ENCODE data around the gene CEP57L1.
"Not testable (repeated sequence)": the region's sequence is repeated elsewhere in the genome, so short reads cannot be mapped to it uniquely, and the experiment has no call there.

CEP57L1 gene

GRCh38 chr6:109125504-109125903 is 30.2 kb downstream of the CEP57L1 start:
- TF ChIP-seq POLR2A (IDR thresholded peaks at IDR 0.05; ENCODE audit: extremely low read depth, insufficient read length): no peak
- no peak for TF ChIP-seq CTCF (IDR thresholded peaks at IDR 0.05; ENCODE audit: low read depth, low read length)
- no peak overlapping the region for H3K4me3 ChIP-seq (ENCODE audit: low read depth, low read length)
- DNase-seq (ENCODE audit: low read depth): no peak

GRCh38 chr6:109130065-109130464 is 34.8 kb downstream of the CEP57L1 start:
- H3K4me3 ChIP-seq (ENCODE audit: low read depth, low read length): no peak overlapping the region
- TF ChIP-seq POLR2A (IDR thresholded peaks at IDR 0.05; ENCODE audit: extremely low read depth, insufficient read length) (no peak), CTCF (IDR thresholded peaks at IDR 0.05; ENCODE audit: low read depth, low read length) (no peak), MYC (IDR thresholded peaks at IDR 0.05; ENCODE audit: low read depth, low read length) (no peak), MAX (IDR thresholded peaks at IDR 0.05; ENCODE audit: low read depth, low read length) (no peak)
- DNase-seq (ENCODE audit: low read depth): no peak

GRCh38 chr6:109135600-109135999 is 40.3 kb downstream of the CEP57L1 start:
- DNase-seq (ENCODE audit: low read depth); H3K4me3 ChIP-seq (ENCODE audit: low read depth, low read length): not testable (repeated sequence)

- not testable (repeated sequence) for DNase-seq (ENCODE audit: low read depth); H3K4me3 ChIP-seq (ENCODE audit: low read depth, low read length)
Measured at GRCh38 chr6:109136039-109136438, 40.7 kb downstream of the CEP57L1 start.

GRCh38 chr6:109136530-109136929 is 41.2 kb downstream of the CEP57L1 start:
- DNase-seq (ENCODE audit: low read depth); H3K4me3 ChIP-seq (ENCODE audit: low read depth, low read length): not testable (repeated sequence)

- no peak overlapping the region for H3K4me3 ChIP-seq (ENCODE audit: low read depth, low read length)
- no peak for TF ChIP-seq CTCF (IDR thresholded peaks at IDR 0.05; ENCODE audit: low read depth, low read length)
- no peak for TF ChIP-seq POLR2A (IDR thresholded peaks at IDR 0.05; ENCODE audit: extremely low read depth, insufficient read length)
- TF ChIP-seq MAX (IDR thresholded peaks at IDR 0.05; ENCODE audit: low read depth, low read length): no peak
- no peak for TF ChIP-seq MYC (IDR thresholded peaks at IDR 0.05; ENCODE audit: low read depth, low read length)
- DNase-seq (ENCODE audit: low read depth): no peak
Measured at GRCh38 chr6:109139109-109139508, 43.8 kb downstream of the CEP57L1 start.

- DNase-seq (ENCODE audit: low read depth); H3K4me3 ChIP-seq (ENCODE audit: low read depth, low read length): not testable (repeated sequence)
Measured at GRCh38 chr6:109142067-109142466, 46.8 kb downstream of the CEP57L1 start.

- TF ChIP-seq MAX (IDR thresholded peaks at IDR 0.05; ENCODE audit: low read depth, low read length) (no peak), MYC (IDR thresholded peaks at IDR 0.05; ENCODE audit: low read depth, low read length) (no peak), POLR2A (IDR thresholded peaks at IDR 0.05; ENCODE audit: extremely low read depth, insufficient read length) (no peak), CTCF (IDR thresholded peaks at IDR 0.05; ENCODE audit: low read depth, low read length) (no peak)
- H3K4me3 ChIP-seq (ENCODE audit: low read depth, low read length): no peak overlapping the region
- no peak for DNase-seq (ENCODE audit: low read depth)
Measured at GRCh38 chr6:109143191-109143590, 47.9 kb downstream of the CEP57L1 start.

- not testable (repeated sequence) for DNase-seq (ENCODE audit: low read depth); H3K4me3 ChIP-seq (ENCODE audit: low read depth, low read length)
Measured at GRCh38 chr6:109148251-109148650, 52.9 kb downstream of the CEP57L1 start.

GRCh38 chr6:109148716-109149115 is 53.4 kb downstream of the CEP57L1 start:
- not testable (repeated sequence) for DNase-seq (ENCODE audit: low read depth); H3K4me3 ChIP-seq (ENCODE audit: low read depth, low read length)
